Cardiac muscle cell (in vitro differentiated cells and primary cell): ENCODE data around the gene ORMDL1. TPM values are rescaled to one million over a fixed set of nuclear protein-coding genes. Genes with fewer than 3 reads are reported as not detected.

Experiments used
- DNase-seq, 2 donors: peaks; one replicate each; pipeline versions ENCODE4 v3.0.0 to v3.0.0-alpha.2; 2010 to 2017; ENCODE audit warnings: low read depth in 1 of 2, low spot score in 1 of 2
- H3K27ac ChIP-seq: fragments of 200-600 bp; sonication (generic); 2 replicates; pipeline ENCODE4 v1.5.1; 2016
- H3K27me3 ChIP-seq: fragments of 200-600 bp; sonication (generic); 2 replicates; pipeline ENCODE4 v1.6.0; 2016; ENCODE audit warnings: control low read depth
- H3K36me3 ChIP-seq: fragments of 200-600 bp; sonication (generic); 2 replicates; pipeline ENCODE4 v1.5.1; 2016; ENCODE audit warnings: control low read depth
- H3K4me1 ChIP-seq: fragments of 200-600 bp; sonication (generic); 2 replicates; pipeline ENCODE4 v1.8.1; 2017; ENCODE audit warnings: low read depth, mild to moderate bottlenecking, mixed run types
- H3K4me3 ChIP-seq: fragments of 200-600 bp; sonication (generic); 2 replicates; pipeline ENCODE4 v1.5.1; 2016; ENCODE audit warnings: mild to moderate bottlenecking
- H3K9me3 ChIP-seq: fragments of 200-600 bp; sonication (generic); 2 replicates; pipeline ENCODE4 v1.5.1; 2017; ENCODE audit warnings: low read depth, mild to moderate bottlenecking, control low read depth
- polyA plus RNA-seq: library from polyadenylated mRNA; unstranded; fragments of >200 nt; fragmentation: Nextera tagmentation; extraction: Ambion mirVana; gene quantifications from 2 replicates; pipeline ENCODE4 v1.2.1, GENCODE V29; 2016
- total RNA-seq: library from RNA; depleted of rRNA; stranded (reverse); fragments of >200 nt; gene quantifications from 2 replicates; pipeline ENCODE4 v1.2.3, GENCODE V29; 2016
- TF ChIP-seq, protein P1 (sequence below): IDR thresholded peaks from 2 replicates; pipeline ENCODE4 v1.5.1; 2012; ENCODE audit warnings: low read depth, mild to moderate bottlenecking, low read length

Gene ORMDL1
- total and polyA plus RNA-seq, 2 experiments from 2014 or later, result 96.1 to 138 TPM

DNA sequence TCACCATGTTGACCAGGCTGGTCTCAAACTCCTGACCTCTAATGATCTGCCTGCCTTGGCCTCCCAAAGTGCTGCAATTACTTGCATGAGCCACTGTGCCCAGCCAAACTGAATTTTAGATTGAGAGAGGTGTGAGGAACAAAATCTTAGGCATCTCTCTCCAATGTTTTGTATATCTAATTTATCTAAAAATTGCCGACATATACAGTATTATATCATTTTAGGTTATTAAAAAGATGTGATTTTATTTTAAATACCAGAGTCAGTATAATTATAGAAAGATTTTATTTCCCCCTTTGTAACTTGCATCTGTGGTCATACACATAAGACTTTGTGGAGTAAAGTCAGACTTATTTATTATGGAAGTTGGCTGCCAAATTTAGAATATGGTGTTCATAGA is 10.2 kb upstream of the ORMDL1 start:
- TF ChIP-seq, protein P1, sequence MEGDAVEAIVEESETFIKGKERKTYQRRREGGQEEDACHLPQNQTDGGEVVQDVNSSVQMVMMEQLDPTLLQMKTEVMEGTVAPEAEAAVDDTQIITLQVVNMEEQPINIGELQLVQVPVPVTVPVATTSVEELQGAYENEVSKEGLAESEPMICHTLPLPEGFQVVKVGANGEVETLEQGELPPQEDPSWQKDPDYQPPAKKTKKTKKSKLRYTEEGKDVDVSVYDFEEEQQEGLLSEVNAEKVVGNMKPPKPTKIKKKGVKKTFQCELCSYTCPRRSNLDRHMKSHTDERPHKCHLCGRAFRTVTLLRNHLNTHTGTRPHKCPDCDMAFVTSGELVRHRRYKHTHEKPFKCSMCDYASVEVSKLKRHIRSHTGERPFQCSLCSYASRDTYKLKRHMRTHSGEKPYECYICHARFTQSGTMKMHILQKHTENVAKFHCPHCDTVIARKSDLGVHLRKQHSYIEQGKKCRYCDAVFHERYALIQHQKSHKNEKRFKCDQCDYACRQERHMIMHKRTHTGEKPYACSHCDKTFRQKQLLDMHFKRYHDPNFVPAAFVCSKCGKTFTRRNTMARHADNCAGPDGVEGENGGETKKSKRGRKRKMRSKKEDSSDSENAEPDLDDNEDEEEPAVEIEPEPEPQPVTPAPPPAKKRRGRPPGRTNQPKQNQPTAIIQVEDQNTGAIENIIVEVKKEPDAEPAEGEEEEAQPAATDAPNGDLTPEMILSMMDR, result no peak
- H3K27me3 ChIP-seq, result no peaks in the 10 kb centered on the region
- no peak for DNase-seq
- no peaks in the 10 kb centered on the region for H3K9me3 ChIP-seq
- no peak overlapping the region for H3K4me3 ChIP-seq
- no peak overlapping the region for H3K27ac ChIP-seq
- peaks cover 7% of the 10 kb centered on the region for H3K4me1 ChIP-seq
- peaks cover 21% of the 10 kb centered on the region for H3K36me3 ChIP-seq

DNA sequence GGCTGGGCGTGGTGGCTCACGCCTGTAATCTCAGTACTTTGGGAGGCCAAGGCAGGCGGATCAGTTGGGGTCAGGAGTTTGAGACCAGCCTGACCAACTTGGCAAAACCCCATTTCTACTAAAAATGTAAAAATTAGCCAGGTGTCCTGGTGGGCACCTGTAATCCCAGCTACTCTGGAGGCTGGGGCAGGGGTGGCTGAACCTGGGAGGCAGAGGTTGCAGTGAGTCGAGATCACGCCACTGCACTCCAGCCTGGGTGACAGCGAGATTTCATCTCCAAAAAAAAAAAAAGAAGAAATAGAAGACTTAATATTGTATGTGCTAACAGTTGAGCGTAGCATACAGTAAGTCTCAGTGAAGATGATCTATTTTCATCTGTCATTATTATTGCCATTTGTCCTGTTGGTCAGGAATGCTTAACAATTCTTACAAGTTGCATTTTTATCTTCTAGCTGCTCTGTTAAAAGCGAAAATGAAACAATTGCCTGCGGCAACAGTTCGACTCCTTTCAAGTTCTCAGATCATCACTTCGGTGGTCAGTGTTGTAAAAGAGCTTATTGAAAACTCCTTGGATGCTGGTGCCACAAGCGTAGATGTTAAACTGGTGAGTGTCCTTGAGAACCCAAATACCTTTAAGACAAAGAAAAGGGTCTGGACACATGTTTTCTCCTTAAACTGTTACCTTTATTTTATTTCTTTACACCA is 7.4 kb upstream of the ORMDL1 start:
- TF ChIP-seq, protein P1, result no peak
- Histone ChIP-seq H3K4me3 (no peak overlapping the region), H3K9me3 (no peaks in the 10 kb centered on the region), H3K36me3 (peaks cover 21% of the 10 kb centered on the region), H3K27ac (no peak overlapping the region), H3K27me3 (no peaks in the 10 kb centered on the region), H3K4me1 (no peaks in the 10 kb centered on the region)
- DNase-seq, result no peak

- TF ChIP-seq, protein P1, result no peak
Observed at GRCh38 chr2:189783451-189783926, 650 bp downstream of the ORMDL1 start.

DNA sequence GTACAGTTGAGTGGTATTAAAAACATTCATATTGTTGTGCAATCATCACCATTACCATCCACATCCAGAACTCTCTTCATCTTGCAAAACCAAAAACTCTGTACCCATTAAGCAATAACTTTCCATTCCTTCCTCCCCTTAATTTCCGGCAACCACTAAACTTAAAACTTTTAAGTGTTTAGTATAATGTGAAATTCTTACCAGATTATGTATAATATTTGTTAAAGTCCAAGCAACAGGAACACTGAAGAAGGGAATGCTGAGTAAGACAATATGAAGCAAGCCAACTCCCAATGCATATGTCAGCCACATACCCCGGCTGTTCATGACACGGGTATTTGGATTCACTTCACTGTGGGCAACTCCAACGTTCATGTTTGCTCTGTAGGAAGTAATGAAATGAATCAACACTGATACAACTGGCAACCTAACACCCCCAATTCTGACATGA is 1.9 kb downstream of the ORMDL1 start:
- DNase-seq, result peak in 1 of 2 donors; percentile 43
- TF ChIP-seq, protein P1, result no peak
- H3K4me3 ChIP-seq, result peak overlapping the region; percentile 61
- peaks cover 23% of the 10 kb centered on the region for H3K36me3 ChIP-seq
- H3K27ac ChIP-seq, result no peak overlapping the region
- peaks cover 18% of the 10 kb centered on the region for H3K4me1 ChIP-seq
- no peaks in the 10 kb centered on the region for H3K9me3 ChIP-seq
- H3K27me3 ChIP-seq, result no peaks in the 10 kb centered on the region

More at GRCh38 chr2:189783451-189783926, 650 bp downstream of the ORMDL1 start:
- Histone ChIP-seq H3K27me3 (no peaks in the 10 kb centered on the region), H3K4me3 (peak overlapping the region; percentile 61), H3K4me1 (peaks cover 18% of the 10 kb centered on the region), H3K36me3 (peaks cover 16% of the 10 kb centered on the region), H3K9me3 (no peaks in the 10 kb centered on the region), H3K27ac (peak overlapping the region; percentile 95)
- DNase-seq, result peak; percentile 41 to 49

GRCh38 chr2:189772212-189772611 is 11.9 kb downstream of the ORMDL1 start:
- peak overlapping the region; percentile 84 for H3K27ac ChIP-seq
- H3K4me3 ChIP-seq, result no peak overlapping the region
- H3K36me3 ChIP-seq, result peaks cover 44% of the 10 kb centered on the region
- TF ChIP-seq, protein P1, result no peak
- H3K9me3 ChIP-seq, result no peaks in the 10 kb centered on the region
- peaks cover 41% of the 10 kb centered on the region for H3K4me1 ChIP-seq
- no peaks in the 10 kb centered on the region for H3K27me3 ChIP-seq
- no peak for DNase-seq
